Measurements from ENCODE around the gene DYNLT4. TPM values are rescaled to one million over a fixed set of nuclear protein-coding genes. Genes with fewer than 3 reads are reported as not detected.

DYNLT4 gene
- total RNA-seq, 3 donors from 2014 or later = 0.80 to 2.0 (median 1.3) TPM

- no peak for TF ChIP-seq POLR2AphosphoS5 (IDR thresholded peaks at IDR 0.05)
- TF ChIP-seq POLR2A (IDR thresholded peaks at IDR 0.05) = no peak
- TF ChIP-seq CTCF (IDR thresholded peaks at IDR 0.05) = no peak
Measured at GRCh38 chr1:44822981-44823451, 15.9 kb upstream of the DYNLT4 start.

GRCh38 chr1:44822131-44822701, 15.1 kb upstream of the DYNLT4 start:
- no peak overlapping the region for H3K4me3 ChIP-seq
- no peaks in the 10 kb centered on the region for H3K9me3 ChIP-seq
- TF ChIP-seq POLR2A (IDR thresholded peaks at IDR 0.05) (no peak), CTCF (IDR thresholded peaks at IDR 0.05) (no peak), POLR2AphosphoS5 (IDR thresholded peaks at IDR 0.05) (no peak)
- no peaks in the 10 kb centered on the region for H3K27me3 ChIP-seq
- no peaks in the 10 kb centered on the region for H3K4me1 ChIP-seq
- DNase-seq (ENCODE audit: low spot score in 2 of 2) = no peak
- H3K27ac ChIP-seq = peak overlapping the region in 1 of 2 donors; percentile 38
- H3K36me3 ChIP-seq = no peaks in the 10 kb centered on the region
- intact Hi-C loops (cut with DNase I; ENCODE audit: low total_unique reads) = no loop called here

More at GRCh38 chr1:44822981-44823451, 15.9 kb upstream of the DYNLT4 start:
- Histone ChIP-seq H3K36me3 (no peaks in the 10 kb centered on the region), H3K4me3 (no peak overlapping the region), H3K27me3 (no peaks in the 10 kb centered on the region), H3K27ac (peak overlapping the region in 1 of 2 donors; percentile 38), H3K4me1 (no peaks in the 10 kb centered on the region), H3K9me3 (no peaks in the 10 kb centered on the region)
- intact Hi-C loops (cut with DNase I; ENCODE audit: low total_unique reads) = no loop called here
- no peak for DNase-seq (ENCODE audit: low spot score in 2 of 2)

- DNase-seq (ENCODE audit: low spot score in 2 of 2) = no peak
- intact Hi-C loops (cut with DNase I; ENCODE audit: low total_unique reads) = no loop called here
- TF ChIP-seq CTCF (IDR thresholded peaks at IDR 0.05) (no peak), POLR2A (IDR thresholded peaks at IDR 0.05) (no peak), POLR2AphosphoS5 (IDR thresholded peaks at IDR 0.05) (no peak)
- H3K36me3 ChIP-seq = no peaks in the 10 kb centered on the region
- H3K4me1 ChIP-seq = no peaks in the 10 kb centered on the region
- no peaks in the 10 kb centered on the region for H3K9me3 ChIP-seq
- no peak overlapping the region for H3K4me3 ChIP-seq
- H3K27ac ChIP-seq = peak overlapping the region in 1 of 2 donors; percentile 99
- H3K27me3 ChIP-seq = no peaks in the 10 kb centered on the region
Measured at GRCh38 chr1:44821240-44821715, 14.1 kb upstream of the DYNLT4 start.

GRCh38 chr1:44820328-44821239, 13.4 kb upstream of the DYNLT4 start:
- TF ChIP-seq CTCF (IDR thresholded peaks at IDR 0.05) (no peak), POLR2AphosphoS5 (IDR thresholded peaks at IDR 0.05) (no peak), POLR2A (IDR thresholded peaks at IDR 0.05) (no peak)
- DNase-seq (ENCODE audit: low spot score in 2 of 2) = no peak

More at GRCh38 chr1:44820328-44821239, 13.4 kb upstream of the DYNLT4 start:
- intact Hi-C loops (cut with DNase I; ENCODE audit: low total_unique reads) = no loop called here
- Histone ChIP-seq H3K9me3 (no peaks in the 10 kb centered on the region), H3K4me3 (peak overlapping the region; percentile 51 to 87 (median 59)), H3K27ac (peak overlapping the region; percentile 96 to 99), H3K36me3 (no peaks in the 10 kb centered on the region), H3K4me1 (no peaks in the 10 kb centered on the region), H3K27me3 (no peaks in the 10 kb centered on the region)
